Head of caudate nucleus (tissue), 42 donors: ENCODE data around the gene CFAP99.
"Not testable (repeated sequence)": the region's sequence is repeated elsewhere in the genome, so short reads cannot be mapped to it uniquely, and the experiment has no call there.

Experiments used
- DNase-seq, 42 donors: peaks; one replicate each; pipeline versions ENCODE4 v3.0.0 to v3.0.0-alpha.2; 2020 to 2021; ENCODE audit warnings: mixed read lengths in 7 of 42
- intact Hi-C: fragments of 100-400 bp; cut with DNase I; formaldehyde crosslinking; loops from one replicate; pipeline ENCODE4 v1.15.0; 2022

The CFAP99 gene

GRCh38 chr4:2425386-2426068 lies 6.8 kb downstream of the CFAP99 start:
- intact Hi-C loops: no loop called here
- DNase-seq: no peak

DNA sequence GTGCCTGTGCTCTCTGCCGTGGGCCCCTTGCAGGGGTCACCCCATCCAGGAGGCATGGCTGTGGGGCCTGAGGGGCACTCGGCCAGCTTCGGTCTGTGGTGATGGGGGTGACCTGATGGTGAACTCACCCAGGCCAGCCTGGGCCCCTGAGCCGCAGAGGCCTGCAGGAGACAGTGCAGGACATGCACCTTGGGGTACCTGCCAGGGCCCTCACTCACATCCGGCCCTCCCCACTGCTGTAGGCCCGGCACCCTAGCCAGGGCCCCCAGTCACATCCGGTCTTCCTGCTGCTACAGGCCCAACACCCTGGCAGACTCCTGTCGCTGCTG lies 7.3 kb downstream of the CFAP99 start:
- intact Hi-C loops: no loop called here
- DNase-seq: no peak

DNA sequence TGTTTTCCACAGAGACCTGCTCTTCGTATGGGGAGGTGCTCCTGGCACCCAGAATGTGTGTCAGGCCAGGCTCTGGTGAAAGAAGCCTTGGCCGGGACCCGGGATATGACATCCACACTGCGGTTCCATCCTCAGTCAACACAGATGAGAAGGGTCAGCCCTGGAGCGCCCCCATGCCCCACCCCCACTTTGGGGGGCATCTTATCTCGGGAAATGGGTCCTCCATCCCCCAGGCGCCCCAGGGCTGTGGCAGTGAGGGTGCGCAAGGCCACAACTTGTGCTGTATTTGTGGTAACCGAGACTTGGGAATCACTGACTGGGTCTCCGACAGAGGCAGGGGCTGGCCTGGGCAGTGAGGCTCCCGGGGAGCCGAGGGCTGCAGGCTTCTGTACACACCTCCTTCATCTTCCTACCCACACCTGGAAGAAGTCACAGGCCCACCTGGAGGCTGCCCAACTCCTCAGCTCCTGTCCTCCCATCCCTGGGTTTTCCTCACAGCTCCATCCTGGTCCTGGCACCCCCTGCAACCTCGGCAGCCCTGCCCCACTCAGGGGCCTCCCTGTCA lies 8.0 kb downstream of the CFAP99 start:
- DNase-seq: no peak
- intact Hi-C loops: no loop called here

DNA sequence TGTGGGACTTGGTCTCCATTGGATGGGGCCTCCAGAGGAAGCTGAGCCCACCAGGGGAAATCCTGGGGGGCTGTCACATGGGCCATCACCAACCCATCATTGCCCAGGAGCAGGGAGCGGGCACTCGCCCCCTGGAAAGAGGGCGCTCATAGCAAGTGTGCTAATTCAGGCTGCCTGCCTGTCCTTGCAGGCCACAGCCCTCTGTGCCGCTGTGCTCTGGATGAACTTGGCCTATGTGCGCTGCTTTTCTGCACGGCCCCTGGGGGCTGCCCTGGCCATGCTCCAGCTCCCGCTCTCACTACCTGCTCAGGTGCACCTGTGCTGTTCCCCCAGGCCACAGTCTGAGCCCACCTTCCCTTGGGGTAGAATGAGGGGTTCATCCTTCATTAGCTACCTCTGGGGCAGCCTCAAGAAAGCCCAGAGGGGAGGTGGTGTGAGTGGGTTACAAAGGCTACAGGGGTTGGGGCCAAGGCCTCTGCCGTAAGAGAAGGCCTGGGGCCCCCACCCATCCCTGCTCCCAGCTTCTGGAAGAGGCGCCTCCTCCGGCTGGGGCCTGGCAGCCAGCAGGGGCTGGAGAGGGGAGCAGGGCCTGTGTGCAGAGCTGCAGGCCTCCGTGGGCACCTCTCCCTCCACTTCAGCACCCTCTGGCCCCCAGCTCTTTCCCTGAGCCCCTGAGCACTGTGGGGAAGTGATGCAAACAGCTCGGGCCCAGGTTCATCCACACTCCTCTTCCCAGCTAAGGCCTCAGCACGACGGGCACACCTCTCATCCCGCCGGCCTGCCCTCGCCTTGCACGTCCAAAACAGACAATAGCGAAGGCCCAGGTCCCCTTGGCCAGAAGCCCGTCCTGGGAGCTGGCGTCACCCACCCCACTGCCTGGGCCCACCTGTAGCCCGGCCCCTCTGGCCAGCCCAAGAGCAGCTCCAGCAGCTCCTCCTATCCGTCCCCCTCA lies 8.9 kb downstream of the CFAP99 start:
- no peak for DNase-seq

DNA sequence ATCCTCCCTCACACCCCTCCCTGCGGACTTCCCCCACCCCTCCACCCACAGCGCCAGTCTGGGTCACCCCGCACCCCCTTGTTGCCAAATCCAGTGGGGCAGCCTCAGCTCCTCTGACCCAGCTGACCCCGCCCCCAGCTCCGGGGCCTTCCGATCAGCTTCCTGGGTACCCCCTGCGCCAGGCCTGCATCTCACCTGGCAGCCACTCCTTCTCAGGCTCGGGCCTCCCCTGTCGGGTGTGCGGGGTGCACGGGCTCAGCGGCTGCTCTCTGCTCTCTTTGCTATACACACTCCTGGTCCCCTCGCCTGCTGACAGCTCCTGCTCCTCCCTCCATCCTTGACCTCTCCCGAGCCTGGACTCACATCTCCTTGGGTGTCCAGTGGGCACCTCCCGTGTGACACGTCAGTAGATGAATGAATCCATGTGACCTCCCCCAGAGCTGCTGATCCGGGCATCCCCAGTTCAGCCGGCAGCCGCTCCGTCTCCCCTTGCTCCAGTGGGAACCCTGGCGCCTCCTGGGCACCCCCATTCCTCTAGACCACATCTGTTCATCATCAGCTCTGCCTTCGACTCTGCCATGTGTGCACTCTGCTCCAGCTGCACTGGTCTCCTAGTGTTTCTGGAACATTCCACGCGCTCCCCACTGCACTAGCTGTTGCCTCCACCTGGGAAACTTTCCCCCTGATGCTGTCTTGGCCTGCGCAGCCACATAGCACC lies 9.9 kb downstream of the CFAP99 start:
- intact Hi-C loops: no loop called here
- no peak for DNase-seq

More for the DNA sequence above, 8.9 kb downstream of the CFAP99 start:
- intact Hi-C loops: no loop called here

DNA sequence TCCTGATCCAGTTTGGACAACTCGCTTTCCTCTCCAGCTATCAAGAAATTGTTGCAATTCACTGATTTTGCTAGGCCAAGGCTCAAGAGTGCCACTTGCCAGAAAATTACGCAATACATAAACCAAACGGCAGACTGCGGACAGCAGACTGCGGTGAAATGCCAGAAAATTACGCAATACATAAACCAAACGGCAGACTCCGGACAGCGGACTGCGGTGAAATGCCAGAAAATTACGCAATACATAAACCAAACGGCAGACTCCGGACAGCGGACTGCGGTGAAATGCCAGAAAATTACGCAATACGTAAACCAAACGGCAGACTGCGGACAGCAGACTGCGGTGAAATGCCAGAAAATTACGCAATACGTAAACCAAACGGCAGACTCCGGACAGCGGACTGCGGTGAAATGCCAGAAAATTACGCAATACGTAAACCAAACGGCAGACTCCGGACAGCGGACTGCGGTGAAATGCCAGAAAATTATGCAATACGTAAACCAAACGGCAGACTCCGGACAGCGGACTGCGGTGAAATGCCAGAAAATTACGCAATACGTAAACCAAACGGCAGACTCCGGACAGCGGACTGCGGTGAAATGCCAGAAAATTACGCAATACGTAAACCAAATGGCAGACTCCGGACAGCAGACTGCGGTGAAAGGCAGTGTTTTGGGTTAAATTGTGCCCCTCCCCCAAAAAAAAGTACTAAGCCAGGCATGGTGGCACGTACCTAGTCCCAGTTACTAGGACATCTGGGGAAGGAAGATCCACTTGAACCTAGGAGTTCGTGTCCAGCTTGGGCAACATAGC lies 11.4 kb downstream of the CFAP99 start:
- not testable (repeated sequence) for DNase-seq
- intact Hi-C loops: loop anchor here (5.0 kb wide), 1 partner anchor 37 kb away; the partner anchor contains the start of gene RNF4

- no peak for DNase-seq
- intact Hi-C loops: loop anchor here (5.0 kb wide), 1 partner anchor 35 kb away; the partner anchor contains the start of gene RNF4
Observed at GRCh38 chr4:2432004-2432403, 13.2 kb downstream of the CFAP99 start.

DNA sequence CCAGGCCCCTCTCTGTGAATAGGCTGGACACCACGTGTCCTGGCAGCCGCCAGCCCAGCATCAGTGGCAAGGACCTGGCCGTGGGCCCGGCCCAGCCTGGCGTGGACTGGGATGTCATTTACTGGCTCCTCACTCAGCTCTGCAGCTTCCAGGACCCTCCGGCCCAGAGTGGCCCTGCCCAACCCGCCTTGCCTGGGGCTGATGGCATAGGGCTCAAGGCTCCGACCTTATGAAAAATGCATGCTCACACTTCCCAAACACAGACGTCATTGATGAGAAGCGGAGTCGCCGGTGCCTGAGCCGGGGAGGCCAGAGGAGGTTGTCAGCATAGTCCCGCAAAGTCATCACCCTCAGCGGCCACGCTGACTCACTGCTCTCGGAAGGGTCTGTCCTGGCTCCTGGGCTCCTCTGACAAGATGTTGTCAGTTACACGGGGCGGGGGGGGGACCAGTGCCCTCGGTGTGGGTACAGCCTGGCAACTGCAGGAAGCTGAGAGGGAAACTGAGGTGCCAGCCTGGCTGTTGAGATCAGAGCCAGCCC lies 14.3 kb downstream of the CFAP99 start:
- DNase-seq: peak; percentile 53 to 94 (median 84)
- intact Hi-C loops: loop anchor here (5.0 kb wide), 1 partner anchor 34 kb away; the partner anchor contains the start of gene RNF4

- intact Hi-C loops: loop anchor here (5.0 kb wide), 1 partner anchor 34 kb away; the partner anchor contains the start of gene RNF4
- DNase-seq: peak in 31 of 42 donors; percentile 27 to 78 (median 55)
Observed at GRCh38 chr4:2433609-2434350, 15.0 kb downstream of the CFAP99 start.

DNA sequence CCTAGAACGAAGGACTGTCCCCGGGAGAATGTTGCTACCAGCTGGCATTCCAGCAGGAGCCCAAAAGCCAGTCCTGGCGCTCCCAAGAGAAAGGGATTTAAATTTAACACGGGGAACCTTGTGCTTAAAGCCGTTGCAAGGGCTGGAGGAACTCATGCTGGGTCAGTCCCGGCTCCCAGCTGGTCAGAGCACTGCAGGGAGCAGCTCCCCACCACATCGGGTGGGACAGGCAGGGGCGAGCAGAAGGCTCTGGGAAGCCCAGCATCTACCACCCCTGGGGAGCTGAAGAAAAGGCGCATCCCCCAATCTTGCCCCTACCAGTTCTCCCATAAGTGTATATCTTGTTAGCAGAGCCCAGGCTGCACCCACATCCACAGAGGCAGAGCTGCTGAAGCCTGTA lies 15.7 kb downstream of the CFAP99 start:
- no peak for DNase-seq
- intact Hi-C loops: loop anchor here (5.0 kb wide), 1 partner anchor 33 kb away; the partner anchor contains the start of gene RNF4

GRCh38 chr4:2436301-2436700 lies 17.5 kb downstream of the CFAP99 start:
- intact Hi-C loops: no loop called here
- peak in 41 of 42 donors; percentile 33 to 90 (median 73) for DNase-seq

DNA sequence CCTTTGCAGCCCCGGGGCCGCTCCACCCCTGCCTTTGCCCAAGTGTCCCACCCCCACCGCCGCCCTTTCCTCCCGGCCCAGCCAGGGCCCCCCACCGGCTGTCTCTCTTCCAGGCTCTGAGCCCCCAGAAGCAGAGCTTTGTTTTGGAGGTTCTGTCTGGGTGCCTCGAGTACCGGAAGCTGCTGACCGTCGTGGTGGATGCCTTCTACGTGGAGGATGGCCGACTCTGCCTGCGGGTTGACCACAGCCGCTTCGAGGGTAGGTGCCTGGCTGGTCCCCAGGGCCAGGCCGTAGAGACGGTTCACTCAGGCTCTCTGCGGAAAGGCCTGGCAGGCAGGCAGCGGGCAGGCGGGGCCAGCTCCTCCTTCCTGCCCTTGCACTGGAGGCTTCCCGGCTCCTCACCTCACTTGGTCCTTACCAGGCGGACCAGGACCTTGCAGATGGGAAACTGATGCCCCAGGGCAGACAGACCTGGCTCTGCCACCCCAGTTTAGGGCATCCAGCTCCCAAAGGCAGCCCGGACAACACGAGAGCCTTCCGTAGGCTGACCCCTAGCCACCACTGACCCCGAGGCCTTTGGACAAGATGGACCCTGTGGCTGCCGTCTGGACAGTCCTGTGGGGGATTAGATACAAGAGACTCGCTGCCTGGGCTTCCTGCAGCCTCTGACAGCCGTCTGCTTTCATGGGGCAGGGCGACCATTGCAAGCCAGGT lies 18.2 kb downstream of the CFAP99 start:
- intact Hi-C loops: no loop called here
- no peak for DNase-seq

DNA sequence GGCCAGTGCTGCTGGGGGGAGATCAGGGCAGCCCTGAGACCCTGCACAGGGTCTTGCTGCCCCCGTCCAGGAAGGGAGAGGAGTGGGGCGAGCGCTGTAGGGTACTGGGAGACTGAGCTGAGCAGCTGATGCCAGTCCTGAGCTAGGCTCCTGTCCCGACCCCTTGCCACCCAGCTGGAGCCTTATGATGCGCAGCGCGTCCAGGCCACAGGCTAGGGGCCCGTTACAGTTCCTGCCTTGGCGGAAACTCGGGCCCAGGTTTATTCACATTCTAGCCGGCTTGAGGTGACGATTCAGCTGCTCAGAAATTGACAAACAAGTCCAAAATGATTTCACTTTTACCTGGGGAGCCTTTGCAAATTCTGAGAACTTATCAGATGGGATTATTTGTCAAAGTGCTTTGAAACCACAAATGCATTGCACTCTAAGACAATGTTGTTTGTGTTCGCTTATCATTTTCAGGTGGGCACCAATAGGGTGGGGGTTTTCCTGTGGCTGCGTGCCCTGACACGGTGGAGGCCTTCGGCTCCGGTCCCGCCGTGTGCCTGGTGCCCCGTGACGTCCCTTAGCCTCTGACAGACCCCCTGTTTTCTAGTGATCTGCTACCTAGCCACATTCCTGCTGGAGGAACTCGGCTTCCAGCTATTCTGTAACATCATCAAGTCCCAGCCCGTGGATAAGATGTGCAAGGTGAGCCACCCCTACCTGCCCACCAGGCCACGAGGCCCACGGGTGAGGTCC lies 18.9 kb downstream of the CFAP99 start:
- intact Hi-C loops: no loop called here
- DNase-seq: no peak

GRCh38 chr4:2438822-2439718 lies 20.3 kb downstream of the CFAP99 start:
- DNase-seq: peak in 13 of 42 donors; percentile 30 to 75 (median 48)
- intact Hi-C loops: no loop called here
